Islet of Langerhans (tissue), 1 donor: ENCODE results near the gene DENND1A.
"Not testable (repeated sequence)": the region's sequence is repeated elsewhere in the genome, so short reads cannot be mapped to it uniquely, and the experiment has no call there.

ENCODE experiments used
- FAIRE-seq: peaks from one replicate; lab custom pipeline; 2011; peaks lifted over from hg19 to GRCh38; lab: Jason Lieb, UNC

Gene DENND1A

GRCh38 chr9:123922431-123922830, 7.5 kb downstream of the DENND1A start:
- no peak for FAIRE-seq

GRCh38 chr9:123914517-123915196, 15.3 kb downstream of the DENND1A start:
- no peak for FAIRE-seq

DNA sequence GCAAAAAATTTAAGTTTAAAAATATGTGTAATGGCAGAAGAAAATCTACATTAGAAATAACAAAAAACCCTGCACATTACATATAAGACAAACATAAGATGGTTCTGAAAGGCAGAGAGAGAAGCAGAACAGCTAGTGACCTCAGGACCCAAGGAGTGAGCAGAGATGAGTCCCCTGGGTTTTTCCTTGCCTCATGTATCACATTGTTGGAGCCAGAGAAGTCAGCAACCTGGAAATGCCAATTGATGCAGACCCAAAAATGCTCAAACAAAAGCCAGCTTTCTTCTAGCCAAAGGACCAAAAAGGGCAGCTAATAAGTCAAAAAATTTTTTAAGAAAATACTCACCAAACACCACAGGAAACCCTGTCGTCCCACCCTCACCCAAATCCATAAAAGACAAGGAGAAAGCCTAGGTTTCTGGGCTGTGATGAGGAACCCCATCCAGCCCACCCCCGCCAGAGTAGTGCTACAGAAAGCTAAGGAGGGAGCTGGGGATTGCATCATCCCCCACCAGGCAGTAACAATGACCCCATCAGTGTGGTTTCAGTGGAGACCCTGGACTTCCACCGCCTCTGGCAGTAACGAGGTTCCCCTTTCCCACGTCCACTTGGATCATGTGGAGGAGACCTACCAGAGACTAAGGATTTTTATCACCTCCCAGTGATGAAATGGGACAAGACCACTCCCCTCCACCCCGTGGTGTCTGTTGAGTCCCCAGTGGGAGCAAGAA, 17.6 kb downstream of the DENND1A start:
- FAIRE-seq = no peak

DNA sequence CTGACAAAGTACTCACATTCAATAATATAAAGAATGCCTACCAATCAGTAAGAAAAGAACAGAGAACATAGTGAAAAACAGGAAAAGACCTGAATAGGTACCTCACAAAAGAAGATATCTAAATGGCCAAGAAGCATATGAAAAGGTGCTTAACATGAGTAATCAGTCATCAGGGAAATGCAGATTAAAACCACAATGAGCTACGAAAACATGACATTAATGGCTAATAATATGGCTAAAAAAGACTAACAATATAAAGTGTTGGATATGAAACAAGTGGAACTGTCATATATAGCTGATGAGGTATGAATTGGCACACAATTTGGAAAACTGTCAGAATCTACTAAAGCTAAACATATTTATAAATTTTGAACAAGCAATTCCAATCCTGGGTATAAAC, 18.9 kb downstream of the DENND1A start:
- FAIRE-seq = no peak

GRCh38 chr9:123909192-123909591, 20.7 kb downstream of the DENND1A start:
- not testable (repeated sequence) for FAIRE-seq

DNA sequence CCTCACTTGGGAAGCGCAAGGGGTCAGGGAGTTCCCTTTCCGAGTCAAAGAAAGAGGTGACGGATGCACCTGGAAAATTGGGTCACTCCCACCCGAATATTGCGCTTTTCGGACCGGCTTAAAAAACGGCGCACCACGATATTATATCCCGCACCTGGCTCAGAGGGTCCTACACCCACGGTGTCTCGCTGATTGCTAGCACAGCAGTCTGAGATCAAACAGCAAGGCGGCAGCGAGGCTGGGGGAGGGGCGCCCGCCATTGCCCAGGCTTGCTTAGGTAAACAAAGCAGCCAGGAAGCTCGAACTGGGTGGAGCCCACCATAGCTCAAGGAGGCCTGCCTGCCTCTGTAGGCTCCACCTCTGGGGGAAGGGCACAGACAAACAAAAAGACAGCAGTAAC, 26.4 kb downstream of the DENND1A start:
- FAIRE-seq = not testable (repeated sequence)

DNA sequence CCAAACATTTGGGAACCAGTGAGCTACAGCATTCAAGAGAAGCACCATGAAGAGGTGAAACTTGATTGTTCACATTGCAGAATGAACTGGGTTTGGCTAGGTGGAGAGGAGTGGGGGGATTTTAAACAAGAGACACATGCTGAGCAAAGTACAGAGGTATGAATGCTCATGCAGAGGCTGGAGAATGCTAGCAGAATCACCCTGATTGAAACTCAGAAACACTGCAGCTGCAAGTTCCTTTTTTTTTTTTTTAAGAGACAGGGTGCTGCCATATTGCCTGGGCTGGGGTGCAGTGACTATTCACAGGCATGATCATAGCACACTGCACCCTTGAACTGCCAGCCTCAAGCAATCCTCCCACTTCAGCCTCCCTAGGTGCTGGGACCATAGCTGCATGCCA, 35.1 kb downstream of the DENND1A start:
- FAIRE-seq = no peak

- no peak for FAIRE-seq
Observed at GRCh38 chr9:123893831-123894460, 36.0 kb downstream of the DENND1A start.

- FAIRE-seq = no peak
Observed at GRCh38 chr9:123893115-123893514, 36.8 kb downstream of the DENND1A start.

- FAIRE-seq = no peak
Observed at GRCh38 chr9:123887837-123888236, 42.1 kb downstream of the DENND1A start.

DNA sequence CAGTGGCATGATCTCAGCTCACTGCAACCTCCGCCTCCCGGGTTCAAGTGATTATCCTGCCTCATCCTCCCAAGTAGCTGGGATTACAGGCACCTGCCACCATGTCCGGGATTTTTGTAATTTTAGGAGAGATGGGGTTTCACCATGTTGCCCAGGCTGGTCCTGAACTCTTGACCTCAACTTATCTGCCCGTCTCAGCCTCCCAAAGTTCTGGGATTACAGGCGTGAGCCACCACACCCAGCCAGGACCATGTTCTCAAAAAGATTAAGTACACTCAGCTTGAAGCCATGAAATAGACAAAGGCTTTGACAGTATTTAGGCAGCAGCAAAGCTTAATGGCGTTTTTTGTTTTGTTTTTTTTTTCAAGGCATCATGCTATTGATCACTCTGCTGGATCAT, 44.1 kb downstream of the DENND1A start:
- FAIRE-seq = not testable (repeated sequence)

GRCh38 chr9:123883634-123884033, 46.3 kb downstream of the DENND1A start:
- FAIRE-seq = no peak

DNA sequence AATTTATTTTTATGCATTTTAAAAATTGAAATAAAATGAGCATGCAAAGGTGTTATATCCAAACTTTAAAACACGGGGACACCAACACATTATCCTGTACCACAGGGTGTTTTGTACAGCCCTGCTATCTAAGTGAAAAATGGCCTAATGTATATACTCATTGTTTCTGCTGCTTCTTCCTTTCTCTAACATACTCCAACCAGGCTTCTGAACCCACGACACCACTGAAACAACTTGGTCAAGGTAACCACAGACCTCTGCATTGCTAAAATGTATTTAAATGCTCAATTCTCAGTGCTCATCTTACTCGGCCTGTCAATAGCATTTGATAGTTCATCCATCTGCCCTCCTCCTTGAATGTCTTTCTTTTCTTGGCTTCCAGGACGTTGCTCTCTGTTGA, 48.3 kb downstream of the DENND1A start:
- FAIRE-seq = no peak

DNA sequence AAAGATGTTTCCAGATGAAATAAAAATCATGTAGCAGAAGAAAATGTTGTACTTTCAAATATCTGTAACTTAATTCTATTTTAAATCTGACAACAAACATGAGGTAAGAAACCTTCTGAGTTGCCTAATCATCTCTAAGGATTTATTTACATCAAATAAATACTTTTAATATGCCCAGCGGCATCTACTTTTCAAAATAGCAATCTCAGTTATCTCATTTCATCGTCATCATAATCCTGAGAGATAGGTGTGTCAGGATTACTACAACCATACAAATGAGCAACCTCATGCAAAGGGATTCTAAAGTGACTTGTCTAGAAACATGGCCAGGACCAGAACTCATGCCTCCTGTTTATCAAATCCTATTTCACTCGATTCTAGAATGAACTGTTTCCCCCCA, 49.5 kb downstream of the DENND1A start:
- FAIRE-seq = no peak

DNA sequence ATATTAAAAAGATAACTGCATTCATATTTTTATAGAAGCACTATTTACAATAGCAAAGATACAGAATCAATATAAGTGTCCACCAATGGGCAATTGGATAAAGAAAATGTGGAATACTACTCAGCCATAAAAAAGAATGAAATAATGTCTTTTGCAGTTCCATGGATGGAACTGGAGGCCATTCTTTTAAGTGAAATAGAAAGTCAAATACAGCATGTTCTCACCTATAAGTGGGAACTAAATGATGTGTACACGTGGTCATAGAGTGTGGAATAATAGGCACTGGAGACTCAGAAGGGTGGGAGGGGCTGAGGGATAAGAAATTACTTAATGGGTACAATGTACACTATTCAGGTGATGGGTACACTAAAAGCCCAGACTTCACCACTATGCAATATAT, 53.2 kb downstream of the DENND1A start:
- FAIRE-seq = no peak

DNA sequence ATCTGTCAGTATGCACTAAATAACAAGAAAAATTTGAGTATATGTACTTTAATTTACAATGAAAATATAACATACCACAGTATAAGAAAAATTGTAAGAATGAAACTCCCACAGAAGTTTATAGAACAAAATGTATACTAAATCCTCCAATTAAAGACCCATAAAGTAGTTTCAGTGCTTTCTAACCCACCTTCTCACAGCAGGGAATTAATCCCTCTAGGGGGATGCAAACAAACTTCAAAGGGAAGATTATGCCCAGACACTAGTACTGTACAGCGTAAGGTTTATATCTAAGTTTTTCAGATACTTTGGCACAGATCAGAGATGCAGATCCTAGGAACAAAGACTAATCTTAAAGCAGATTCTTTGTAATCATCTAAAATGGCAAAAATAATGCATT, 57.2 kb downstream of the DENND1A start:
- FAIRE-seq = no peak

DNA sequence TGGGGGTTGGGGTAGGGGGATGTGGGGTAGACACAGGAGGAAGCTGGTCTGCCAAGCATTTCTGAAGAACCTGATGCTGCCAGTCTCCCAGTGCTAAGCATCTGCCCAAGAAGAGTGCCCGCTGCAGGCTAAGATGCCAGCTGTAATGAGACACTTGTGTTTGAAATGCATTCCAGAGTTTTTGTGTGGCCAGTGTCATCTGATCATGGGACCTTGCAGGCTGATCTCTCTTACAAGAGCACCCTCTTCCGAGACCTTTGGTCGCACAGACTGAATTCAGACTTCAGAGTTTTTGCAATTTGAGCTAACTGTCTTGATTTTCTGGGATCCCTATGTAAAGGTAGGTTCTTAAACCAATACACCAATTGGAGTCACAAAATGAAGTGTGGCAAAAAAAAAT, 58.1 kb downstream of the DENND1A start:
- FAIRE-seq = no peak

DNA sequence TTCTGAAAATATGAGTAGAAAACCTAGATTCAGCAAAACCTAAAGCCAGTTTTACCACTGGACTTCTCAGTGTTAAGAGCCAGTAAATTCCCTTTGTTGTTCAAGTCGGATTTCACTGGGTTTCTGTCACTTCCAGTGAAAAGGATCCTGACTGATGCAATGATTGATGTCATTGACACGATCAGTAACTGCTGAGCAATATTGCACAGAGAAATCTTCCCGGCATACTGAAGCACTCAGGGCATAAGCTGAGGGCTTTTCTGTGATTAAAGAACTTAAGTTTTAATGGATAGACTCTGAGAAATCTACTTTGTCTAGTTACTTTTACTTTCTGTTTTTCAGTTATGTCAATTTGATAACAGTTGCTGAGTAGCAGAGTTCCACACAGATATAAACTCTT, 61.9 kb downstream of the DENND1A start:
- FAIRE-seq = no peak

GRCh38 chr9:123867034-123867433, 62.9 kb downstream of the DENND1A start:
- no peak for FAIRE-seq

DNA sequence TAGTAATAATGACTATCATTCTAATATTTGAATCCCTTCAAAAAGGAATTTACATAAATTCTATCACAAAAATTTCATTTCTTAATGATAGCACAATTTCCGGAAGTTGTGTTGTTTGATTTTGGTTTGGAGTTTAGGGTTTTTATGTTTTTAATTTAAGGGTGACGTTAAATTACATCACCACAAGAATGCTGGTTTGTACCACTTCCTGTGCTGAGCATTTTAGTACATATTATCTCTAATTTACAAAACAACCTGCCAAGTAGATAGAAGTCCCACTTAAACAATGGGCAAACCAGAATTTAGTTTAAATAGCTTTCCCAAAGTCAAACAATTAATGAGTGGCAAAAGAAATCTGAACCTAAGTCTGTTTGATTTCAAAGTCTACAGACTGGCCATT, 63.4 kb downstream of the DENND1A start:
- FAIRE-seq = no peak

- FAIRE-seq = no peak
Observed at GRCh38 chr9:123865226-123866000, 64.5 kb downstream of the DENND1A start.

- no peak for FAIRE-seq
Observed at GRCh38 chr9:123864251-123864650, 65.7 kb downstream of the DENND1A start.
